ENCODE data around the gene TET3. TPM values are rescaled to one million over a fixed set of nuclear protein-coding genes. Genes with fewer than 3 reads are reported as not detected.
A peak's percentile ranks its signal among the peaks of the same experiment; 100 is the strongest.

The TET3 gene
- total RNA-seq, 4 donors from 2014 or later = 8.6 to 17.8 (median 11.4) TPM

DNA sequence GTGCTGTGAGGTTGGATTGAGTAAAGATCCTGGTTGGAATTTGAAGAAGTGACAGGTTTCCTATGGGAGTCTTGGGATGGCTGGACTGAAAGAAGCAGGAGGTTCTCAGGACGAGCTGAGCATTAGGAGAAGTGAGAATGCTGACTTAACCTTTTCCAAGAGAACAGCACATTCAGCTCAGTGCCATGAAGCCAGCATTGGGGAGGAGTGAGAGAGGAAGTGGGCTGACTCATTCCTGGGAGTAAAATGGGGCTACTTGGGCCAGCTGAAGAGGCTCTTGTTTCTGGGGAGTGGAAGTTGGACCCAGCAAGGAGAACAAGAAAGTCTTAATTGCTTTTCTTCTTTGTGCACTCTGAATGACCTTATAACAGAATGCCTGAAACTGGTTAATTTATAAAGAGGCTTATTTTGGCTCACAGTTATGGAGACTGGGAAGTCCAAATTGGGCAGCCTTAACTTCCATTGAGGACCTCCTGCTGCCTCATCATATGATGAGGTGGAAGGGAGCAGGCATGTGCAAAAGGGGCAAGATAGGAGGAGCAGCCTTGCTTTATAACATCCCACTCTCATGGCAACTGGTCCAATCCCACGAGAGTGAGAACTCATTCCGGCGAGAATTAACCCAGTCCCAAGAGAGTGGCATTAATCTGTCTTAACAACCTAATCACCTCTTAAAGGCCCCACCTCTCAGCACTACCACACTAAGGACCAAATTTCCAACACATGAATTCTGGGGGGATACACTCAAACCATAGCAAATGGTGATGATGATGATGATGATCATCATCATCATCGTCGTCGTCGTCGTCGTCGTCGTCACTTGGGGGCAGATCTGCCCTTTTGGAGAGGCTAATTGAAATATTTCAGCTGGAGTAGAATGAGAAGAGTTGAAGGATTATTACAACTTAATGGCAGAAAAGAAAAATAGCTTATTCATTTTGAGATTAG, 31.9 kb upstream of the TET3 start:
- DNase-seq (ENCODE audit: low spot score) (no peak), ATAC-seq (ENCODE audit: low FRiP score) (peak; percentile 21)
- TF ChIP-seq, protein P1, sequence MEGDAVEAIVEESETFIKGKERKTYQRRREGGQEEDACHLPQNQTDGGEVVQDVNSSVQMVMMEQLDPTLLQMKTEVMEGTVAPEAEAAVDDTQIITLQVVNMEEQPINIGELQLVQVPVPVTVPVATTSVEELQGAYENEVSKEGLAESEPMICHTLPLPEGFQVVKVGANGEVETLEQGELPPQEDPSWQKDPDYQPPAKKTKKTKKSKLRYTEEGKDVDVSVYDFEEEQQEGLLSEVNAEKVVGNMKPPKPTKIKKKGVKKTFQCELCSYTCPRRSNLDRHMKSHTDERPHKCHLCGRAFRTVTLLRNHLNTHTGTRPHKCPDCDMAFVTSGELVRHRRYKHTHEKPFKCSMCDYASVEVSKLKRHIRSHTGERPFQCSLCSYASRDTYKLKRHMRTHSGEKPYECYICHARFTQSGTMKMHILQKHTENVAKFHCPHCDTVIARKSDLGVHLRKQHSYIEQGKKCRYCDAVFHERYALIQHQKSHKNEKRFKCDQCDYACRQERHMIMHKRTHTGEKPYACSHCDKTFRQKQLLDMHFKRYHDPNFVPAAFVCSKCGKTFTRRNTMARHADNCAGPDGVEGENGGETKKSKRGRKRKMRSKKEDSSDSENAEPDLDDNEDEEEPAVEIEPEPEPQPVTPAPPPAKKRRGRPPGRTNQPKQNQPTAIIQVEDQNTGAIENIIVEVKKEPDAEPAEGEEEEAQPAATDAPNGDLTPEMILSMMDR (IDR thresholded peaks at IDR 0.05) = no peak

DNA sequence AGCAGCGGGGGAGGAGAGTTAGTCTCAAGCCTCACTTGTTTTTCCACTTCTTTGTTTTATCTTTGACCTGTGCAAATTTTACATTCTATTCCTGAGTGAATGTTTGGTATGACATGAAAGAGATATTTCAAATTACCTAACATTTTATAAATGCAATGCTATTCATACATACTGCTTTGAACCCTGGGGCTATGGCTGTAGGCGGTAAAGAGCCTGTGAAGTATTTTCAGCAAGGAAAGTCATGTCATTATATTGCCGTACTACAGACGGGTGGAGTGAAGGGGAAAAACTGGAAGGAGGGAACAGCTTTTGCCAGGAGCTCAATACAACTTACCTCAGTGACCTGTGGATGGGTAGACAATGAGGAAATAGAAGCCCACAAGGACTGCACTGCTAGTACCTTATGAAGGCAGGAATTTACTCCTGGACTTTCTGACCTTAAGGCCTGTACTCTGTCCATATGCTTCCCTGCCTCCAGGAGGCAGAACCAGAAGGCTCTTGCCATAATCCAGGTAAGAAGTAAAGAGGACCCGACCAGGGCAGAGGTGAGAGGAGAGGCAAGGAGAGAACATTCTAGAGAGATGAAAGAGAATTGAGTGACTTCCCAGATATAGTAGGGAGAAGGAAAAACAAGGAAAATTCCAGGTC, 28.4 kb upstream of the TET3 start:
- no peak for DNase-seq (ENCODE audit: low spot score)
- ATAC-seq (ENCODE audit: low FRiP score) = no peak
- TF ChIP-seq, protein P1 (IDR thresholded peaks at IDR 0.05) = no peak

DNA sequence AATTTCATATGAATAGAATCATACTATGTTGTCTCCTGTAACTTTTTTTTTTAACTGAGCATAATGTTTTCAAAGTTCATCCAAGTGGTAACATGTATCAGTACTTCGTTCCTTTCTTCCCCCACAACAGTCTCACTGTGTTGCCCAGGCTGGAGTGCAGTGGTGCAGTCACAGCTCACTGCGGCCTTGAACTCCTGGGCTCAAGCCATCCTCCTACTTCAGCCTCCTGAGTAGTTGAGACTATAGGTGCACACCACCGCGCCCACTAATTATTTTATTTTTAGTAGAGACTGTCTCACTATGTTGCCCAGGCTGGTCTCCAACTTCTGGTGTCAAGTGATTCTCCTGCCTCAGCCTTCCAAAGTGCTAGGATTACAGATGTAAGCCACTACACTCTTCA, 23.4 kb upstream of the TET3 start:
- ATAC-seq (ENCODE audit: low FRiP score) = no peak
- TF ChIP-seq, protein P1 (IDR thresholded peaks at IDR 0.05) = no peak
- DNase-seq (ENCODE audit: low spot score) = no peak

DNA sequence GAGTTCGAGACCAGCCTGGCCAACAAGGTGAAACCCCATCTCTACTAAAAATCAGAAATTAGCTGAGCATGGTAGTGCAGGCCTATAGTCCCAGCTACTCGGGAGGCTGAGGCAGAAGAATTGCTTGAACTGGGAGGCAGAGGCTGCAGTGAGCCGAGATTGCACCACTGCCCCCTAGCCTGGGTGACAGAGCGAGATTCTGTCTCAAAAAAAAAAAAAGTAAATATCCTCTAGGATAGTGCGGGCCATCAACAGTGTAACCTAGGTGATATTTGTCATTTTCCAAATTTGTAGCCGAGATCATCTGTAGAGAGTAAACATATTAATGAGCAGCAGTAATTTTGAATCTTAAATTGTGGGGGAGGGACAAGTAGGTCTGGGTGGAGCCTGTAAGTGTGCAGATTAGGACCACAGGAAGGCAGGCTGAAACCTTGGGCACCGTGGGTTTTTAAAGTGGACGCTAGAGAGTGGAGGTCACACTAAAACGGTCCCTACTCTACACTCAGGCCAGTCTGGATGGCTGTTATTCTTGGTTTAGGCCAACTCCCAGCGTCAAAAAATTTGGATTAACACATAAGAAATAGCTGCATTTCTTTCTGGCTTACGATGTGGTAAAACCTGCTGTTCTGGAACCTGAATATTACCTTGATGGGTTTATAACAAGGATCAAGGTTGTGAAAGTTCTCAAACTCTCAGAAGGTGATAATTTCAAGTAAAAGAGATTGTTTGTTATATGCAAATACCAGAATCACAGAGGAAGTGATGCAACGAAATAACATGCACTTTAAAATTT, 22.7 kb upstream of the TET3 start:
- no peak for DNase-seq (ENCODE audit: low spot score)
- no peak for ATAC-seq (ENCODE audit: low FRiP score)
- TF ChIP-seq, protein P1 (IDR thresholded peaks at IDR 0.05) = no peak

DNA sequence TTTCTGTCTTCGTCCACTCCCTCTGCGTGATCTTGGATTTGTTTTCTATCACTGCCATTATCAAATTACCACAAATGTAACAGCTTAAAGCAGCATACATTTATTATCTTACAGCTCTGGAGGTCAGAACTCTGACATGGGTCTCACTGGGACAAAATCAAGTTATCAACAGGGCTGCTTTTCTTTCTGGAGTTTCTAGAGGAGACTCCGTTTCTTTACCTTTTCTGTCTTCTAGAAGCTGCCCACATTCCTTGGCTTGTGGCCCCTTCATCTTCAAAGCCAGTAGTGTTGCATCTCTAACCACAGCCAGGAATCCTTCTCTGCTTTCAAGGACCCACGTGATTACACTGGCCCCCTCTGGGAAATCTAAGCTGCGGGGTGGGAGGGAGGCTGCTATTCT, 21.9 kb upstream of the TET3 start:
- DNase-seq (ENCODE audit: low spot score) (no peak), ATAC-seq (ENCODE audit: low FRiP score) (no peak)
- TF ChIP-seq, protein P1 (IDR thresholded peaks at IDR 0.05) = no peak

DNA sequence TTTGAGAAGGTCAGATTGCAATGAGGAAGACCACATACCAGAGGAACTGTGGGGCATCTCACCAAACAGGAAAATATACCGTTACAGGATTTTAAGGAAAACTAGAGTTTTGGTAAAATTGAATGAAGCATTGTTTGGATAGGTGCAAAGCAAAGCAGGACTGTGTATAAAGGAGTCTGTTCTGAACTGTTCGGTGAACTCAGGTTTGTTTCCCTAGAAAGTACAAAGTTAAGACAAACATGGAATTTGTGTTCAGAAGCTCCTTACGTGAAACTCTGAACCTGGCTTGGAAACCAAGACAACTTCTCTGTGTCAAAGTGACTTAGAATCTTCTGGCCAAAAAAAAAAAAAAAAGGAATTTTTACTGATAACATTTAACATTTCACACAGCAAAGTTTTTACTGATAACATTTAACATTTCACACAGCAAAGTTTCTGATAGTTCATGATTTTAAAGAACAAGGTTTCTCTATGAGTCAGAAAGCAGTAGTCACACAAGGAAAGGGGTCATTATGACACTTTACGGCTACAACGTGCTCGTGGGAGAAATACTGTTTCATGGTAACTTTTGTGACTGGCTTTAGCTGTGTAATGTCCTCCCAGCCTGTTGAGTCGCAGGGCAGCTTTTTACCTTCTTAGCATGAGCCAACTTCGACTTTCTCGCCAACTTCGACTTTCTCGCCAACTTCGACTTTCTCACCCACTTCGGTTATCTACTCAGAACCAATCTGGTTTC, 21.2 kb upstream of the TET3 start:
- TF ChIP-seq, protein P1 (IDR thresholded peaks at IDR 0.05) = no peak
- ATAC-seq (ENCODE audit: low FRiP score) (no peak), DNase-seq (ENCODE audit: low spot score) (no peak)
